BLaER1 (cell line): ENCODE measurements around the gene CENPB.

Experiments
- H3K27ac ChIP-seq: shearing (Covaris generic); formaldehyde crosslinking; 2 replicates; pipeline ENCODE4 v1.8.1; 2022
- H3K27me3 ChIP-seq: shearing (Covaris generic); formaldehyde crosslinking; 2 replicates; pipeline ENCODE4 v1.8.1; 2022
- H3K36me3 ChIP-seq: shearing (Covaris generic); formaldehyde crosslinking; 2 replicates; pipeline ENCODE4 v1.8.1; 2022
- H3K4me1 ChIP-seq: shearing (Covaris generic); formaldehyde crosslinking; 2 replicates; pipeline ENCODE4 v1.8.1; 2022
- H3K4me2 ChIP-seq: shearing (Covaris generic); formaldehyde crosslinking; 2 replicates; pipeline ENCODE4 v1.8.1; 2022
- H3K4me3 ChIP-seq: shearing (Covaris generic); formaldehyde crosslinking; 2 replicates; pipeline ENCODE4 v1.8.1; 2022
- H3K9ac ChIP-seq: shearing (Covaris generic); formaldehyde crosslinking; 2 replicates; pipeline ENCODE4 v1.8.1; 2022
- H3K9me3 ChIP-seq: shearing (Covaris generic); formaldehyde crosslinking; 2 replicates; pipeline ENCODE4 v1.8.1; 2022
- H4K20me1 ChIP-seq: shearing (Covaris generic); formaldehyde crosslinking; 2 replicates; pipeline ENCODE4 v1.8.1; 2022
- Cebpa-rat ChIP-seq: shearing (Covaris generic); IDR thresholded peaks from 2 replicates; pipeline ENCODE4 v1.8.1; 2022

CENPB gene

DNA sequence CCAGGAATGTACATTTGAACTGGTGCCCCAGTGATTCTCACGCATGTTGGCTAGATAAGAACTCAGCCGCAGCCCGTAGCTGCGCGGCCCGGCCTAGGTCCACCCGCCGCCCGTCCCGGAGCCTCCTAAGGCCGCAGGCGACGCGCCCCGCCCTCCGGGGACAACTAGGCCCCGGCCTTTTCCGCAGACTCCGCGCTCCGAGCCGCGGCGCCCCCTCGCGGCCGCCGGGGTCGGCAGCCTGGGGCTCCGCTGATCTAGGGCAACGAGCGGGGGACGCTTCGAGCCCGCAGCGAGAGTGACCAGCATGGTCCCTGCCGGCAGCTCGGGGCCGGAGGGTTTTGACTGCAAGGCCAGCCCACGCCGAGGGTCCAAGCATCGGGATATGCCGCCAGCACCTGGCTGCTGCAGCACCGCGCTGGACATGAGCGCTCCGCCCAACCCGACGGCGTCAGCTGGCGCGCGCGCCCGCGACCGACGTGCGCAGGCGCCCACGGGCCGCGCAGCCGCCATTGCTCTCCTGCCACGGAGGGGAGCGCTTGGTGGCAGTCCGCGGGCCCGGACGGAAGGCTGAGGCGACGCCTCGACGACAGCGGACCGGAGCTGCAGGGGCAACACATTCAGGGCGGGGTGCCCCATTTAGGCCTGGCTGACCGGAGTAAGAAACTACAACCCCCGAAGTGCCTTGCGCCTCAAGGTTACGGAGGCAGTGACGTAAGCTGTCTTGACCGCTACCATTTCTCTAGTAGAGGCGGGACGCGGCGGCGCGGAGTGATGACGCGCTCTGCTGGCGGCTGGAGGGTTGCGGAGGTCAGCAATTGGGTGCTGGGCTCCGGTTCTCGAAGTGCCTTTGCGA, 33.7 kb upstream of the CENPB start, which contains the start of gene AP5S1:
Gene AP5S1, plus strand, starts transcription at position 500 of the 853 bp plus-strand sequence. CDS start 1,571 bp downstream, outside the sequence.
- peak within 1 kb of the TSS; percentile 74 for H3K4me3 ChIP-seq
- H3K27me3 ChIP-seq: no peaks in the 10 kb centered on the region
- no peak for TF ChIP-seq Cebpa-rat
- peaks cover 30% of the 10 kb centered on the region for H3K36me3 ChIP-seq
- peaks cover 53% of the 10 kb centered on the region for H3K4me1 ChIP-seq
- H3K9me3 ChIP-seq: no peaks in the 10 kb centered on the region
- H3K4me2 ChIP-seq: peak within 1 kb of the TSS; percentile 88
- H4K20me1 ChIP-seq: no peaks in the 10 kb centered on the region
- peak within 1 kb of the TSS; percentile 96 for H3K27ac ChIP-seq
- peak within 1 kb of the TSS; percentile 93 for H3K9ac ChIP-seq

GRCh38 chr20:3819411-3820047, 33.0 kb upstream of the CENPB start:
- TF ChIP-seq Cebpa-rat: no peak
- H3K4me1 ChIP-seq: peaks cover 46% of the 10 kb centered on the region
- H4K20me1 ChIP-seq: no peaks in the 10 kb centered on the region

DNA sequence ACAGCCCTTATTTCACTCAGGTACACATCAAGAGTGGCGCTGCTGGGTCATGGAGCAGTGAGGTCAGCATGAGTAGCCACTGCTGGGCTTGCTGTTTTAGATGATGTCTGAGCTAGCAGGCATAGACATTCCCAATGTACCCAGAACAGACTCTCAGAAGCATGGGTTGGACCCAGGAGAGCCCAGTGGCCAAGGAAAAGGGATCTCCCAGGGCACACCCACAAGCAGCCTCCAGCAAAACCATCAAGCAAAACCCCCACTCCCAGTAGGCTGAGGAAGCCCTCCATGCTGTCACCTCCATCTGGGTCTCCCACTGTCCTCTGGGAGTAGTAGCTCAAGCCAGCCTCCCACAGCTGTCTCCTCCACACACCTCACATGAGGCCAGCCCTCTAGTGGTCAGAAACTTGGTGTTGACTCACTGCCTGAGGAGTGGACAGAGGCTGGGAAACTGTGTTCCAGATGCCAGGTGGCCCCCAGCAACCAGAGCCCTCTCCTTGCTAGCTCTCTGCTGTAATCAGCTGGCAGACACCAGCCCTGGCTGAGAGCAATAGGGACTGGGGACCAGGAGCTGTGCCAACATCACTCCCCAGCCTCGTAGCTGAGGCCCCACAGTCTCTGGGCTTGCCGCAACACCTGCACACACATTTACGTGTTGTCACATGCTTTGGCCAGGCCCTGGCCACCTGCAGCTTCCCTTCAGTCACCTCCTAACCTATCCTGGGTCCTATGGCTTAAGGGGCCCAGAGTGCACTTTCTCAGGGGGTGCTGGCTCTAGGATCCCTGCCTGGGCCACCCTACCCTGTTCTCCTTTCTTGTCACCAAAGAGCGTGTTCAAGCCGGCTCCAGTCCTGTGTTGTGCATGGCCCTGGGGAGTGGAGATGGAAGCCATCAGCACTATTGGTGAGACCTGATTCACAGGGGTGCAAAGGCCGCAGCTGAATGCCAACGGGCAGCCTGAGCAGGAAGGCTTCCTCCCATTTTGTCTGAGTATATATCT, 31.9 kb upstream of the CENPB start:
- no peak overlapping the region for H3K4me3 ChIP-seq
- no peaks in the 10 kb centered on the region for H3K27me3 ChIP-seq
- H3K4me2 ChIP-seq: peak overlapping the region; percentile 67
- no peaks in the 10 kb centered on the region for H4K20me1 ChIP-seq
- no peak for TF ChIP-seq Cebpa-rat
- peaks cover 45% of the 10 kb centered on the region for H3K4me1 ChIP-seq
- no peak overlapping the region for H3K9ac ChIP-seq
- peaks cover 14% of the 10 kb centered on the region for H3K36me3 ChIP-seq
- peak overlapping the region; percentile 28 for H3K27ac ChIP-seq
- no peaks in the 10 kb centered on the region for H3K9me3 ChIP-seq

More at GRCh38 chr20:3819411-3820047, 33.0 kb upstream of the CENPB start:
- Histone ChIP-seq H3K4me3 (peak overlapping the region; percentile 74), H3K9me3 (no peaks in the 10 kb centered on the region), H3K4me2 (peak overlapping the region; percentile 88), H3K9ac (peak overlapping the region; percentile 93), H3K27me3 (no peaks in the 10 kb centered on the region), H3K27ac (peak overlapping the region; percentile 96), H3K36me3 (peaks cover 24% of the 10 kb centered on the region)

- Histone ChIP-seq H3K9me3 (no peaks in the 10 kb centered on the region), H3K27me3 (no peaks in the 10 kb centered on the region), H3K9ac (no peak overlapping the region), H3K4me1 (peaks cover 50% of the 10 kb centered on the region), H3K4me2 (peak overlapping the region; percentile 44), H3K36me3 (no peaks in the 10 kb centered on the region), H3K4me3 (no peak overlapping the region), H4K20me1 (no peaks in the 10 kb centered on the region), H3K27ac (no peak overlapping the region)
- no peak for TF ChIP-seq Cebpa-rat
Observed at GRCh38 chr20:3815703-3816315, 29.3 kb upstream of the CENPB start.

GRCh38 chr20:3814928-3815495, 28.5 kb upstream of the CENPB start:
- Histone ChIP-seq H3K9ac (no peak overlapping the region), H3K27ac (no peak overlapping the region), H3K4me2 (no peak overlapping the region), H3K36me3 (no peaks in the 10 kb centered on the region), H3K9me3 (no peaks in the 10 kb centered on the region), H3K4me3 (no peak overlapping the region), H3K27me3 (no peaks in the 10 kb centered on the region), H4K20me1 (no peaks in the 10 kb centered on the region), H3K4me1 (peaks cover 50% of the 10 kb centered on the region)
- TF ChIP-seq Cebpa-rat: no peak

- no peak for TF ChIP-seq Cebpa-rat
- Histone ChIP-seq H3K9me3 (no peaks in the 10 kb centered on the region), H3K4me3 (no peak overlapping the region), H4K20me1 (no peaks in the 10 kb centered on the region), H3K36me3 (no peaks in the 10 kb centered on the region), H3K27ac (no peak overlapping the region), H3K27me3 (no peaks in the 10 kb centered on the region), H3K9ac (no peak overlapping the region), H3K4me1 (peaks cover 41% of the 10 kb centered on the region), H3K4me2 (no peak overlapping the region)
Observed at GRCh38 chr20:3813848-3814581, 27.5 kb upstream of the CENPB start.

GRCh38 chr20:3812975-3813847, 26.7 kb upstream of the CENPB start:
- no peak for TF ChIP-seq Cebpa-rat
- Histone ChIP-seq H3K4me2 (no peak overlapping the region), H3K27ac (no peak overlapping the region), H3K4me3 (no peak overlapping the region), H3K36me3 (no peaks in the 10 kb centered on the region), H4K20me1 (no peaks in the 10 kb centered on the region), H3K9ac (no peak overlapping the region), H3K4me1 (peaks cover 33% of the 10 kb centered on the region), H3K9me3 (no peaks in the 10 kb centered on the region), H3K27me3 (no peaks in the 10 kb centered on the region)
